Measurements from ENCODE around the gene COPA.
A peak's percentile ranks its signal among the peaks of the same experiment; 100 is the strongest.

COPA gene

GRCh38 chr1:160260406-160261382, 82.4 kb downstream of the COPA start:
- TF ChIP-seq ZNF8 (CRISPR knock-in tag; IDR thresholded peaks at IDR 0.05) (no peak), ZC3H10 (CRISPR knock-in tag; IDR thresholded peaks at IDR 0.05) (no peak), OSR1 (CRISPR knock-in tag; IDR thresholded peaks at IDR 0.05) (no peak), ZFP30 (CRISPR knock-in tag; IDR thresholded peaks at IDR 0.05) (no peak), RARB (CRISPR knock-in tag; IDR thresholded peaks at IDR 0.05) (no peak), SNAI2 (CRISPR knock-in tag; IDR thresholded peaks at IDR 0.05) (no peak), TCF4 (CRISPR knock-in tag; IDR thresholded peaks at IDR 0.05; ENCODE audit: borderline replicate concordance) (no peak), CSDC2 (CRISPR knock-in tag; IDR thresholded peaks at IDR 0.05) (no peak), BACH2 (CRISPR knock-in tag; IDR thresholded peaks at IDR 0.05; ENCODE audit: borderline replicate concordance) (no peak), ESRRG (CRISPR knock-in tag; IDR thresholded peaks at IDR 0.05) (no peak)
- TF ChIP-seq, protein P1, sequence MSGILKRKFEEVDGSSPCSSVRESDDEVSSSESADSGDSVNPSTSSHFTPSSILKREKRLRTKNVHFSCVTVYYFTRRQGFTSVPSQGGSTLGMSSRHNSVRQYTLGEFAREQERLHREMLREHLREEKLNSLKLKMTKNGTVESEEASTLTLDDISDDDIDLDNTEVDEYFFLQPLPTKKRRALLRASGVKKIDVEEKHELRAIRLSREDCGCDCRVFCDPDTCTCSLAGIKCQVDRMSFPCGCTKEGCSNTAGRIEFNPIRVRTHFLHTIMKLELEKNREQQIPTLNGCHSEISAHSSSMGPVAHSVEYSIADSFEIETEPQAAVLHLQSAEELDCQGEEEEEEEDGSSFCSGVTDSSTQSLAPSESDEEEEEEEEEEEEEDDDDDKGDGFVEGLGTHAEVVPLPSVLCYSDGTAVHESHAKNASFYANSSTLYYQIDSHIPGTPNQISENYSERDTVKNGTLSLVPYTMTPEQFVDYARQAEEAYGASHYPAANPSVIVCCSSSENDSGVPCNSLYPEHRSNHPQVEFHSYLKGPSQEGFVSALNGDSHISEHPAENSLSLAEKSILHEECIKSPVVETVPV (CRISPR knock-in tag; IDR thresholded peaks at IDR 0.05) = no peak
- TF ChIP-seq, protein P2, sequence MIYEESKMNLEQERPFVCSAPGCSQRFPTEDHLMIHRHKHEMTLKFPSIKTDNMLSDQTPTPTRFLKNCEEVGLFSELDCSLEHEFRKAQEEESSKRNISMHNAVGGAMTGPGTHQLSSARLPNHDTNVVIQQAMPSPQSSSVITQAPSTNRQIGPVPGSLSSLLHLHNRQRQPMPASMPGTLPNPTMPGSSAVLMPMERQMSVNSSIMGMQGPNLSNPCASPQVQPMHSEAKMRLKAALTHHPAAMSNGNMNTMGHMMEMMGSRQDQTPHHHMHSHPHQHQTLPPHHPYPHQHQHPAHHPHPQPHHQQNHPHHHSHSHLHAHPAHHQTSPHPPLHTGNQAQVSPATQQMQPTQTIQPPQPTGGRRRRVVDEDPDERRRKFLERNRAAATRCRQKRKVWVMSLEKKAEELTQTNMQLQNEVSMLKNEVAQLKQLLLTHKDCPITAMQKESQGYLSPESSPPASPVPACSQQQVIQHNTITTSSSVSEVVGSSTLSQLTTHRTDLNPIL (CRISPR knock-in tag; IDR thresholded peaks at IDR 0.05; ENCODE audit: low read depth) = no peak
- TF ChIP-seq, protein P3, sequence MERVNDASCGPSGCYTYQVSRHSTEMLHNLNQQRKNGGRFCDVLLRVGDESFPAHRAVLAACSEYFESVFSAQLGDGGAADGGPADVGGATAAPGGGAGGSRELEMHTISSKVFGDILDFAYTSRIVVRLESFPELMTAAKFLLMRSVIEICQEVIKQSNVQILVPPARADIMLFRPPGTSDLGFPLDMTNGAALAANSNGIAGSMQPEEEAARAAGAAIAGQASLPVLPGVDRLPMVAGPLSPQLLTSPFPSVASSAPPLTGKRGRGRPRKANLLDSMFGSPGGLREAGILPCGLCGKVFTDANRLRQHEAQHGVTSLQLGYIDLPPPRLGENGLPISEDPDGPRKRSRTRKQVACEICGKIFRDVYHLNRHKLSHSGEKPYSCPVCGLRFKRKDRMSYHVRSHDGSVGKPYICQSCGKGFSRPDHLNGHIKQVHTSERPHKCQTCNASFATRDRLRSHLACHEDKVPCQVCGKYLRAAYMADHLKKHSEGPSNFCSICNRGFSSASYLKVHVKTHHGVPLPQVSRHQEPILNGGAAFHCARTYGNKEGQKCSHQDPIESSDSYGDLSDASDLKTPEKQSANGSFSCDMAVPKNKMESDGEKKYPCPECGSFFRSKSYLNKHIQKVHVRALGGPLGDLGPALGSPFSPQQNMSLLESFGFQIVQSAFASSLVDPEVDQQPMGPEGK (CRISPR knock-in tag; IDR thresholded peaks at IDR 0.05; ENCODE audit: borderline replicate concordance) = no peak
- TF ChIP-seq, protein P4, sequence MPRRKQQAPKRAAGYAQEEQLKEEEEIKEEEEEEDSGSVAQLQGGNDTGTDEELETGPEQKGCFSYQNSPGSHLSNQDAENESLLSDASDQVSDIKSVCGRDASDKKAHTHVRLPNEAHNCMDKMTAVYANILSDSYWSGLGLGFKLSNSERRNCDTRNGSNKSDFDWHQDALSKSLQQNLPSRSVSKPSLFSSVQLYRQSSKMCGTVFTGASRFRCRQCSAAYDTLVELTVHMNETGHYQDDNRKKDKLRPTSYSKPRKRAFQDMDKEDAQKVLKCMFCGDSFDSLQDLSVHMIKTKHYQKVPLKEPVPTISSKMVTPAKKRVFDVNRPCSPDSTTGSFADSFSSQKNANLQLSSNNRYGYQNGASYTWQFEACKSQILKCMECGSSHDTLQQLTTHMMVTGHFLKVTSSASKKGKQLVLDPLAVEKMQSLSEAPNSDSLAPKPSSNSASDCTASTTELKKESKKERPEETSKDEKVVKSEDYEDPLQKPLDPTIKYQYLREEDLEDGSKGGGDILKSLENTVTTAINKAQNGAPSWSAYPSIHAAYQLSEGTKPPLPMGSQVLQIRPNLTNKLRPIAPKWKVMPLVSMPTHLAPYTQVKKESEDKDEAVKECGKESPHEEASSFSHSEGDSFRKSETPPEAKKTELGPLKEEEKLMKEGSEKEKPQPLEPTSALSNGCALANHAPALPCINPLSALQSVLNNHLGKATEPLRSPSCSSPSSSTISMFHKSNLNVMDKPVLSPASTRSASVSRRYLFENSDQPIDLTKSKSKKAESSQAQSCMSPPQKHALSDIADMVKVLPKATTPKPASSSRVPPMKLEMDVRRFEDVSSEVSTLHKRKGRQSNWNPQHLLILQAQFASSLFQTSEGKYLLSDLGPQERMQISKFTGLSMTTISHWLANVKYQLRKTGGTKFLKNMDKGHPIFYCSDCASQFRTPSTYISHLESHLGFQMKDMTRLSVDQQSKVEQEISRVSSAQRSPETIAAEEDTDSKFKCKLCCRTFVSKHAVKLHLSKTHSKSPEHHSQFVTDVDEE (CRISPR knock-in tag; IDR thresholded peaks at IDR 0.05) = no peak
- peak; percentile 31 for ATAC-seq

DNA sequence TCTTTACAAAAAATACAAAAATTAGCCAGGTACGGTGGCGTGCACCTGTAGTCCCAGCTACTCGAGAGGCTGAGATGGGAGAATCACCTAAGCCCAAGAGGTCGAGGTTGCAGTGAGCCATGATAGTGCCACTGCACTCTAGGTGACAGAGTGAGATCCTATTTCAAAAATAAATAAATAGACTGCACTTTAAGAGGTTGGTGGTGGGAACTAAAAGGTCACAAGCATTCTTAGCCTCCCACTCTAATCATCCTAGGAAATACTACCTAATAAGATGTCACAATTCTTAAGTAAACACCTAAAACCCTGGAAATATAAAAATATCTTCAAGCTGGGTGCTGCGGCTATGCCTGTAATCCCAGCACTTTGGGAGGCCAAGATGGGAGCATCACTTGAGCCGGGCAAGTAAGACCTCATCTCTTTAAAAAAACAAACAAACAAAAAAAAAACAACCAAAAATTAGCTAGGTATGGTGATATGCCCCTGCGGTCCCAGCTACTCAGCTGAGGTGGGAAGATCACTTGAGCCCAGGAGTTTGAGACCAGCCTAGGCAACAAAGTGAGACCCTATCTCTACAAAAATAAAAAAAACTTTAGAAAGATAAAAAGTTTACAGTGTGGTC, 84.8 kb downstream of the COPA start:
- ATAC-seq = no peak
- TF ChIP-seq, protein P4 (CRISPR knock-in tag; IDR thresholded peaks at IDR 0.05) = no peak

- no peak for ATAC-seq
- TF ChIP-seq, protein P1 (CRISPR knock-in tag; IDR thresholded peaks at IDR 0.05) = no peak
- no peak for TF ChIP-seq ZNF565 (CRISPR knock-in tag; conservative IDR thresholded peaks at IDR 0.05; ENCODE audit: low read depth)
- TF ChIP-seq TCF4 (CRISPR knock-in tag; IDR thresholded peaks at IDR 0.05; ENCODE audit: borderline replicate concordance) = no peak
- no peak for TF ChIP-seq ZNF70 (CRISPR knock-in tag; IDR thresholded peaks at IDR 0.05)
- no peak for TF ChIP-seq ARNTL (CRISPR knock-in tag; IDR thresholded peaks at IDR 0.05; ENCODE audit: borderline replicate concordance, low read depth)
- TF ChIP-seq SNAI2 (CRISPR knock-in tag; IDR thresholded peaks at IDR 0.05) = no peak
- TF ChIP-seq PPARA (CRISPR knock-in tag; IDR thresholded peaks at IDR 0.05; ENCODE audit: borderline replicate concordance) = no peak
- TF ChIP-seq, protein P3 (CRISPR knock-in tag; IDR thresholded peaks at IDR 0.05; ENCODE audit: borderline replicate concordance) = no peak
- TF ChIP-seq, protein P2 (CRISPR knock-in tag; IDR thresholded peaks at IDR 0.05; ENCODE audit: low read depth) = no peak
- no peak for TF ChIP-seq CSDC2 (CRISPR knock-in tag; IDR thresholded peaks at IDR 0.05)
These were observed 85.5 kb downstream of the COPA start for GRCh38 chr1:160257411-160258015.
